Endothelial cell of umbilical vein (primary cell): Measurements from ENCODE around the gene TCERG1L. TPM values are rescaled to one million over a fixed set of nuclear protein-coding genes. Genes with fewer than 3 reads are reported as not detected.

ENCODE experiments used
- BruUV-seq: library from RNA; stranded (reverse); fragments of 400-500 nt; replicated peaks from 2 replicates; lab custom pipeline; 2021; lab: Mats Ljungman, UMichigan
- CTCF ChIA-PET: fragments of 300-600, 350-600 bp; sonication (Branson Sonifier 250); formaldehyde crosslinking; loops from one replicate; lab custom pipeline; 2021; ENCODE audit warnings: antibody characterized with exemption, inconsistent platforms; lab: Charles Lee
- POLR2A ChIA-PET: fragments of 300-600, 350-600 bp; sonication (Branson Sonifier 250); formaldehyde crosslinking; loops from one replicate; lab custom pipeline; 2021; ENCODE audit warnings: antibody characterized with exemption, inconsistent platforms; lab: Charles Lee
- DNase-seq: peaks from one replicate; pipeline ENCODE4 v3.0.0-alpha.2; 2011; ENCODE audit warnings: low read depth, low spot score
- FAIRE-seq: peaks from 2 replicates; lab custom pipeline; 2011; peaks lifted over from hg19 to GRCh38; lab: Jason Lieb, UNC
- H2AFZ ChIP-seq: 2 replicates; pipeline ENCODE4 v1.6.0; 2012; ENCODE audit warnings: low read depth, low read length, control low read depth, inconsistent platforms
- H3K27ac ChIP-seq: 2 replicates; pipeline ENCODE4 v1.5.1; 2011; ENCODE audit warnings: low read depth, mild to moderate bottlenecking, control low read depth, low read length, moderate library complexity; ENCODE audit not compliant: insufficient read depth
- H3K27me3 ChIP-seq, 2 experiments: 2 replicates each; pipeline versions ENCODE4 v1.6.0 to v1.6.1; 2011; ENCODE audit warnings: low read length in 2 of 2, mixed read lengths in 1 of 2; ENCODE audit not compliant: control insufficient read depth in 2 of 2, insufficient read depth in 2 of 2
- H3K36me3 ChIP-seq, 2 experiments: 2 replicates in 1 of 2; 3 replicates in 1 of 2; pipeline ENCODE4 v1.5.1; 2011; ENCODE audit warnings: low read length in 2 of 2, mild to moderate bottlenecking in 1 of 2, moderate library complexity in 1 of 2; ENCODE audit not compliant: control insufficient read depth in 2 of 2, insufficient read depth in 2 of 2; ENCODE audit errors: extremely low read depth in 1 of 2
- H3K4me1 ChIP-seq: 3 replicates; pipeline ENCODE4 v1.5.1; 2011; ENCODE audit warnings: mild to moderate bottlenecking, low read length; ENCODE audit not compliant: control insufficient read depth, insufficient read depth; ENCODE audit errors: extremely low read depth
- H3K4me2 ChIP-seq: 2 replicates; pipeline ENCODE4 v1.6.1; 2011; ENCODE audit warnings: low read length, control low read depth, mixed read lengths; ENCODE audit not compliant: insufficient read depth
- H3K4me3 ChIP-seq, 3 experiments: fragments of 200-600 bp in 1 of 3; sonication (generic), shearing (Covaris generic) in 1 of 3; replicated peaks in 1 of 3; 2 replicates each; pipeline ENCODE4 v1.5.1; 2011 to 2016; ENCODE audit warnings: control low read depth in 3 of 3, low read length in 3 of 3, mild to moderate bottlenecking in 2 of 3, inconsistent platforms in 1 of 3, low read depth in 1 of 3, moderate library complexity in 1 of 3; ENCODE audit not compliant: insufficient read depth in 1 of 3
- H3K79me2 ChIP-seq: 2 replicates; pipeline ENCODE4 v1.6.0; 2012; ENCODE audit warnings: low read length, inconsistent platforms; ENCODE audit not compliant: control insufficient read depth, insufficient read depth
- H3K9ac ChIP-seq: replicated peaks from 2 replicates; pipeline ENCODE3; 2011; ENCODE audit warnings: low read length, control low read depth; ENCODE audit not compliant: insufficient read depth; ENCODE audit errors: extremely low read depth
- H3K9me1 ChIP-seq: replicated peaks from 3 replicates; pipeline ENCODE4 v1.6.0; 2011; ENCODE audit warnings: mild to moderate bottlenecking, low read length; ENCODE audit not compliant: control insufficient read depth, insufficient read depth; ENCODE audit errors: extremely low read depth
- H3K9me3 ChIP-seq: replicated peaks from 2 replicates; pipeline ENCODE4 v1.5.1; 2012; ENCODE audit warnings: low read length, inconsistent platforms; ENCODE audit not compliant: control insufficient read depth, insufficient read depth
- H4K20me1 ChIP-seq: replicated peaks from 2 replicates; pipeline ENCODE3; 2011; ENCODE audit warnings: mild to moderate bottlenecking, low read length; ENCODE audit not compliant: control insufficient read depth, insufficient read depth; ENCODE audit errors: extremely low read depth
- EZH2 ChIP-seq: IDR thresholded peaks from 2 replicates; pipeline ENCODE4 v1.6.1; 2012; ENCODE audit warnings: borderline replicate concordance, low read depth, mild to moderate bottlenecking, moderate library complexity, low read length, inconsistent platforms; ENCODE audit not compliant: severe bottlenecking
- FOS ChIP-seq: IDR thresholded peaks from 2 replicates; pipeline ENCODE4 v1.6.1; 2011; ENCODE audit warnings: mild to moderate bottlenecking, low read length, moderate library complexity, borderline replicate concordance; ENCODE audit not compliant: insufficient read depth
- GATA2 ChIP-seq: IDR thresholded peaks from 2 replicates; pipeline ENCODE4 v1.7.0; 2011; ENCODE audit warnings: low read depth, mild to moderate bottlenecking, moderate library complexity, mixed read lengths, low read length; ENCODE audit not compliant: insufficient read length, insufficient read depth
- JUN ChIP-seq: IDR thresholded peaks from 2 replicates; pipeline ENCODE4 v1.6.1; 2011; ENCODE audit warnings: borderline replicate concordance, low read depth; ENCODE audit not compliant: insufficient read length, insufficient read depth
- MYC ChIP-seq: IDR thresholded peaks from one replicate; pipeline ENCODE4 v1.6.1; 2011; ENCODE audit warnings: mild to moderate bottlenecking, low read depth, low read length
- POLR2A ChIP-seq: IDR thresholded peaks from 2 replicates; pipeline ENCODE4 v1.6.1; 2012; ENCODE audit warnings: low read depth, mild to moderate bottlenecking, control low read depth, low read length
- POLR2AphosphoS5 ChIP-seq: IDR thresholded peaks from 2 replicates; pipeline ENCODE4 v1.6.1; 2012; ENCODE audit warnings: low read depth, mild to moderate bottlenecking, control low read depth, low read length, moderate library complexity; ENCODE audit not compliant: insufficient read depth
- dilution Hi-C: fragments of 300-500 bp; cut with MboI; formaldehyde crosslinking; loops from one replicate; pipeline ENCODE4 v1.15.0; 2019; ENCODE audit warnings: low sequenced_read_pairs; ENCODE audit not compliant: extremely low pct_ligation_motif_present
- intact Hi-C: fragments of 100-400 bp; cut with micrococcal nuclease; formaldehyde crosslinking; loops from one replicate; pipeline ENCODE4 v1.10.0; 2022
- polyA plus RNA-seq, 4 experiments: library from polyadenylated mRNA; depleted of rRNA in 3 of 4; stranded (reverse) in 3 of 4; unstranded in 1 of 4; fragments of >200 nt; gene quantifications; 2 replicates each; pipeline versions ENCODE4 v1.2.1 to v1.2.3, GENCODE V29; 2011 to 2012; ENCODE audit warnings: missing spikeins in 1 of 4
- total RNA-seq: library from RNA; stranded (reverse); gene quantifications from 2 replicates; pipeline ENCODE4 v1.2.3, GENCODE V29; 2021
- TF ChIP-seq, protein P1 (sequence below): IDR thresholded peaks from 2 replicates; pipeline ENCODE4 v1.6.1; 2011; ENCODE audit not compliant: insufficient read depth, insufficient read length
- TF ChIP-seq, protein P2 (sequence below), 2 donors: IDR thresholded peaks; 1 replicate in 1 of 2; 2 replicates in 1 of 2; pipeline ENCODE4 v1.5.1; 2011; ENCODE audit warnings: low read length in 2 of 2, mild to moderate bottlenecking in 2 of 2, moderate library complexity in 2 of 2, control low read depth in 1 of 2, inconsistent platforms in 1 of 2, low read depth in 1 of 2; ENCODE audit not compliant: insufficient read depth in 1 of 2; ENCODE audit errors: extremely low read depth in 1 of 2

Gene TCERG1L
- total and polyA plus RNA-seq, 2 donors (not counting 3 experiments of a cell fraction or from before 2014, with no cell fraction given): not detected

GRCh38 chr10:131219955-131220489 lies 91.5 kb downstream of the TCERG1L start:
- DNase-seq: no peak
- Histone ChIP-seq H3K27me3 (no peaks in the 10 kb centered on the region), H2AFZ (no peak overlapping the region), H4K20me1 (no peaks in the 10 kb centered on the region), H3K9me1 (no peaks in the 10 kb centered on the region), H3K4me1 (no peaks in the 10 kb centered on the region), H3K4me2 (no peak overlapping the region), H3K36me3 (no peaks in the 10 kb centered on the region), H3K9me3 (peaks cover 16% of the 10 kb centered on the region), H3K9ac (no peak overlapping the region), H3K79me2 (no peaks in the 10 kb centered on the region), H3K4me3 (no peak overlapping the region), H3K27ac (no peak overlapping the region)
- no peak for TF ChIP-seq EZH2
- no peak for TF ChIP-seq MYC
- TF ChIP-seq POLR2A: no peak
- no peak for TF ChIP-seq JUN
- TF ChIP-seq, protein P1, sequence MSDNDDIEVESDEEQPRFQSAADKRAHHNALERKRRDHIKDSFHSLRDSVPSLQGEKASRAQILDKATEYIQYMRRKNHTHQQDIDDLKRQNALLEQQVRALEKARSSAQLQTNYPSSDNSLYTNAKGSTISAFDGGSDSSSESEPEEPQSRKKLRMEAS: no peak
- no peak for TF ChIP-seq GATA2
- TF ChIP-seq FOS: no peak
- TF ChIP-seq POLR2AphosphoS5: no peak
- TF ChIP-seq, protein P2, sequence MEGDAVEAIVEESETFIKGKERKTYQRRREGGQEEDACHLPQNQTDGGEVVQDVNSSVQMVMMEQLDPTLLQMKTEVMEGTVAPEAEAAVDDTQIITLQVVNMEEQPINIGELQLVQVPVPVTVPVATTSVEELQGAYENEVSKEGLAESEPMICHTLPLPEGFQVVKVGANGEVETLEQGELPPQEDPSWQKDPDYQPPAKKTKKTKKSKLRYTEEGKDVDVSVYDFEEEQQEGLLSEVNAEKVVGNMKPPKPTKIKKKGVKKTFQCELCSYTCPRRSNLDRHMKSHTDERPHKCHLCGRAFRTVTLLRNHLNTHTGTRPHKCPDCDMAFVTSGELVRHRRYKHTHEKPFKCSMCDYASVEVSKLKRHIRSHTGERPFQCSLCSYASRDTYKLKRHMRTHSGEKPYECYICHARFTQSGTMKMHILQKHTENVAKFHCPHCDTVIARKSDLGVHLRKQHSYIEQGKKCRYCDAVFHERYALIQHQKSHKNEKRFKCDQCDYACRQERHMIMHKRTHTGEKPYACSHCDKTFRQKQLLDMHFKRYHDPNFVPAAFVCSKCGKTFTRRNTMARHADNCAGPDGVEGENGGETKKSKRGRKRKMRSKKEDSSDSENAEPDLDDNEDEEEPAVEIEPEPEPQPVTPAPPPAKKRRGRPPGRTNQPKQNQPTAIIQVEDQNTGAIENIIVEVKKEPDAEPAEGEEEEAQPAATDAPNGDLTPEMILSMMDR (IDR thresholded peaks at IDR 0.05; ENCODE audit: extremely low read depth in 1 of 2, insufficient read depth in 1 of 2, low read depth in 1 of 2, low read length in 2 of 2): no peak
- dilution Hi-C loops: no loop called here
- ChIA-PET CTCF (no interaction called here), POLR2A (no interaction called here)
- intact Hi-C loops: no loop called here
- no peak for FAIRE-seq
- no TSS peak for BruUV-seq
